SKM-1 (cell line): ENCODE data around the gene NEB.
"Not testable (repeated sequence)": the region's sequence is repeated elsewhere in the genome, so short reads cannot be mapped to it uniquely, and the experiment has no call there.

Experiments used
- DNase-seq: peaks from one replicate; lab custom pipeline; 2025; ENCODE audit not compliant: unreplicated experiment; lab: John Stamatoyannopoulos, UW

Gene NEB

GRCh38 chr2:151708788-151709187 lies 25.5 kb downstream of the NEB start:
- no peak for DNase-seq

- DNase-seq = no peak
Observed at GRCh38 chr2:151707857-151708256, 26.4 kb downstream of the NEB start.

- not testable (repeated sequence) for DNase-seq
Observed at GRCh38 chr2:151704480-151704961, 29.8 kb downstream of the NEB start.

- not testable (repeated sequence) for DNase-seq
Observed at GRCh38 chr2:151698134-151698533, 36.1 kb downstream of the NEB start.

DNA sequence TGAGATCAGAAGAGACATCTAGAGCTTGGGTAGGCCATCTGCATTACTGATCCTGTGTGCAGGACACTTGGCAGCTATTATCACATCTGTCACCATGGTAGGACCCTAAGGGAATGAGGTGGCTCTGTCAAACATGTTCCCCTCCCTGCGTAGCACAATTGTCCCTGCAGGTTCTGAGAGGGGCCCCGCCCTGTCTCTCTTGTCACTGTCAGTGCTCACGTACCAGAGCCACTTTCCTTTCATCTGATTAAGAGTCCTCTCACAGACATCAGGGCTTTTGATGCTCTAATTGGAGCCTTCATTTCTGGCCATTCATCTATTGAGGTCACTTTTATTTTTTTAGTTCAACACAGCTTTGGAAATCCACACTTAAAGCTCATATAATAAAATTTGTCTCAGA lies 38.5 kb downstream of the NEB start:
- DNase-seq = no peak

GRCh38 chr2:151691631-151692030 lies 42.6 kb downstream of the NEB start:
- no peak for DNase-seq

DNA sequence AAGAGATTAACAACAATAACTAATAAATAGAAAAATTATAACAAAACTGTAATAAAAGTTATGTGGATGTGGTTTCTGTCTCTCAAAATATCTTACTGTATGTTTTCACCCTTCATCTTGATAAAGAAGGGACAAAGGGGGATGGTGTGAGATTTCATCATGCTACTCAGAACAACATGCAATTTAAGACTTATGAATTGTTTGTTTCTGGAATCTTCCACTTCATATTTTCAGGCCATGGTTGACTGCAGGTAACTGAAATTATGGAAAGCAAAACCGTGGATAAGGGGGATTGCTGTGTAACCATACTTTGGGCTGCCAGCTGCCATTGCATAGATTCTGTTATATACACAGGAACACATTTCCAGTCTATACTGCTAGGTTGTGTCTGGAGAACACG lies 45.6 kb downstream of the NEB start:
- DNase-seq = no peak

DNA sequence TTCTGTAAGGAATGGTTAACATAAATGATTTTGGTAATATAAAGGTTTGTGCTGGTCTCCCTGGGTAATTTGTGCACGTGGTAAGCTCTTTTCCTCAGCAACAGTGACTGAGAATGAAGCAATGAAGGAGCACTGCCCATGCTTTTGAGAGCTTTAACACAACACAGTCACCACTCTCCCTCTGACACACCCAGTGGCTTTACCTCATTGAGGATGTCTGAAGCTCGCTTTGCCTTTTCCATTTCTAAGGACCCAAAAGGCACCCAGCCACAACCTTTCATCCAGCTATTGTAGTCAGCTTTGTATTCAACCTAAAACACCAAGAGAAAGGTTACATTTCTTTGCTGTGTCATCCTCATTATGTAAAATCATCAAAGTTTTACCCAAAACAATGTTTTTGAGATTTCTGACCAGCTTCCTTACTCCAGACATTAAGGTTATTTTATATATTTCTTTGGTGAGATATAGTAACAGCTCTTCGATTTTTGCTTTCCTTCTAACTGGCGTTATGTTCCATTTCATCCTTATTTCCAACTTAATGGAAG lies 51.7 kb downstream of the NEB start:
- no peak for DNase-seq

- DNase-seq = peak; percentile 20
Observed at GRCh38 chr2:151681051-151681450, 53.2 kb downstream of the NEB start.

DNA sequence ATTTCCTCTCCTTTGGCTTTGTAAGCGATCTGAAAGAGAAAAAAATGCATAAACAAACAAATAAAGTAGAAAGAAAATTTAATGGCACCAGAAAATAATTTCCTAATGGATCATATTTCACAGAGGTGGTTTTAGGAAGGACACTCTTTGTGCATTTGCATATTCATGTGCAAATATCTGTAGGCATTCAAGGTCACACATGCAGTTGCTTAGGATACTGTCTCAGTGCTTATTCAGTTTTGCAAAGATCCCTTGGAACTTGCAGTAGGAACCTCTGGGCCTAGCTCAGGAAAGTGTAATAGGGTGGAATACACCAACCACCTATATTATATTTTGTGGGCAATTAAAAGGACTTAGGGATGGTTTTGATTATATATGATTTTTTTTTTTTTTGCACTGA lies 54.3 kb downstream of the NEB start:
- DNase-seq = no peak

DNA sequence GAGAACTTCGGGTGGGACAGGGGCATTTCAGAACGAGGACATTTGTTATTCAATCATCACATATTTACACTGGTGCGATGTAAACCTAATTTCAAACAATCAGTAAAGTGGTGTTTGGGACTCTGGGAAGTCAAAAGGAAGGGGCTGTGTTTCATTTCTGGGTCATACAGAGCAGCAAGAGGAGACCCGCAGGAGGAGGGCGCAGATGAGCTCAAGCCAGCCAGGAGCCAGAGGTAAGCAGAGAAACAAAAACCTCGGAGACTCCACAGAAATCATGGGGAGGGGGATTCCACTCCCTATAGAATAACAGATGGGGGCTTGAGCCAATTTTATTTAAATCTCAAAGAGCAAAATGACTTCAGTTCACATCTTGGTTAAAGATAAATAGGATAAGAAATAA lies 55.4 kb downstream of the NEB start:
- DNase-seq = no peak

DNA sequence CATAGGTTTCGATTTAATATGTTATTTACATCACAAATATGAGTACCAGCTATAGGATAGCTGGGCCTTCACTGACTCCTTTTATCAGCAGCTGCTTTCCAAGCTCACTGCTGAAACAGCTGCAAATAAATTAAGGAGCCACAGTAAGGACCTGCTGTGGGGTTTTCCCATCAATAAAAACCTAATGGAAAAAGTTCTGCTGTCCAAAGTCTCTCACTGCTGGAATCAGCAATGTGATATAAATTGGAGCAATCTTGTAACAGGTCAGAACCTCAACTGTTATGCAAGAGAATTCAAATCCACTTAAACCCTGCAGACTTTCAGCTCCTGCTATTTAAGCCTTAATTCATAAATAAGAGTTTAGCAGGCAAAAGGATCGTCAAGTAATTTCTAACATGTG lies 61.3 kb downstream of the NEB start:
- no peak for DNase-seq

- no peak for DNase-seq
Observed at GRCh38 chr2:151672277-151672676, 62.0 kb downstream of the NEB start.

GRCh38 chr2:151670846-151671597 lies 63.3 kb downstream of the NEB start:
- no peak for DNase-seq

DNA sequence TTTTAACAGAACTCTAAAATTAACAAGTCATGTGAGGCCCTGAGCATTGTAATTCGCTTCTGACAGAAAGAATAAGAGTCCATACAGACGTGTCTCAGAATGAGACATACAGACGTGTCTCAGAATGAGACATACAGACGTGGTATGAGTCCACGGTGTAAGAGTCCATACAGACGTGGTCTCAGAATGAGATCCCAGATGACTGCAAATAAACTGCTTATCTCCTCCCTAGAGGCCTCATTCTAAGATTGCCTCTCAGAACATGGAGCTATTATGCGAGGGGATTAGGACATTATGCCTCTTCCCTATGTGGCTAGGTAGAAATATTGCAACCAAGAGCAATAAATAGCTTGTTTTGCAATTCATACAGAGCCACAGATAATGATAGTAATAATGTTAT lies 63.9 kb downstream of the NEB start:
- no peak for DNase-seq

- DNase-seq = no peak
Observed at GRCh38 chr2:151669585-151670081, 64.6 kb downstream of the NEB start.

GRCh38 chr2:151668737-151669136 lies 65.5 kb downstream of the NEB start:
- DNase-seq = no peak

DNA sequence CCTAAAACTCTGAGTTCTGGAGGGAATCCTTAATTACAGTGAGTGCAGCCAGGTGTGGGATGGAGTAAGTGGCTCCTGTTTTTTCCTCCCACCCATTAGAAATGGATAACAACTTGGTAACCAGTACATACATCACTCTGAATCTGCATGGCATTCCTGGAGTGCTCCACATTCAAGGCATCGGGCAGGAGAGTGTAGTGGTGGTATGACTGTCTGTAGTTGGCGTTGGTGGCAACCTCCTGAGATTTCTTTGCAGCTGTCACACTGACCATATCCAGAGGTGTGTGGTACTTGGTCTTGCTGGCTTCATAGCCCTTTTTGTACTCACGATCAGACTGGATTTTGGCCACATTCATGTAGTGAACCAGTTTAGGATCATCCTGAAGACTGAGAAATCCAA lies 68.3 kb downstream of the NEB start:
- DNase-seq = no peak

DNA sequence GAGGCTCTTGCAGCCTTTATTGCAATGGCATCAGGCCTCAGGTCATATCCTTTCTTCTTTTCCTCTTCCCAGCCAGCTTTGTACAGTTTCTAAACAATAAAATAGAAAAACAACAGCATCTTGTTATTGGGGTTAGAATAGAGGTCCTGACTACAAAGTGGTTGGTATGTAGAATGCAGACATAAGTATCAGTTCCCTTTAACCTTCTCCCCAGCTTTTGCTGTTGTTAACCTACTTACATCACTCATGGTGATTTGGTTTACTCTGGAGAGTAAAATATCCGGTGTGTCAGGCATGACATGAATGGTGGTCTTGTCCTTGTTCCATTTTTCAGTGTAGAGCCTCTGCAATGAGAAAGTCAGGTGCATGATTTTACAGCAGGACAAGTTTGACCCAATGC lies 69.8 kb downstream of the NEB start:
- DNase-seq = no peak

GRCh38 chr2:151661625-151662024 lies 72.7 kb downstream of the NEB start:
- DNase-seq = no peak

GRCh38 chr2:151658081-151658480 lies 76.2 kb downstream of the NEB start:
- no peak for DNase-seq

GRCh38 chr2:151657667-151658076 lies 76.6 kb downstream of the NEB start:
- DNase-seq = no peak
